Activated T-cell treated with anti-CD3 and anti-CD28 coated beads, Interleukin-2, amount 50 U/mL, for 4 hours (primary cell): ENCODE data around the gene MSN. TPM values are rescaled to one million over a fixed set of nuclear protein-coding genes. Genes with fewer than 3 reads are reported as not detected.
"Not testable (repeated sequence)": the region's sequence is repeated elsewhere in the genome, so short reads cannot be mapped to it uniquely, and the experiment has no call there.

ENCODE experiments used
- ATAC-seq, 2 donors: fragments of 200-7000 bp; cut with Tn5 transposase; one replicate each; pipeline ENCODE4 v1.10.0; 2021
- DNase-seq: peaks from one replicate; pipeline ENCODE4 v3.0.0-alpha.2; 2020
- H3K27me3 Mint-ChIP-seq: one replicate; pipeline ENCODE4 v1.8.0; 2021; ENCODE audit warnings: low read depth, mixed read lengths
- H3K36me3 Mint-ChIP-seq: one replicate; pipeline ENCODE4 v1.8.0; 2022; ENCODE audit warnings: mixed read lengths; ENCODE audit not compliant: insufficient read depth
- H3K4me1 Mint-ChIP-seq: one replicate; pipeline ENCODE4 v1.8.0; 2021; ENCODE audit warnings: low read depth, mixed read lengths
- H3K4me3 Mint-ChIP-seq: one replicate; pipeline ENCODE4 v1.8.0; 2021; ENCODE audit warnings: mild to moderate bottlenecking, moderate library complexity, mixed read lengths
- H3K9me3 Mint-ChIP-seq: one replicate; pipeline ENCODE4 v1.8.0; 2021; ENCODE audit warnings: mixed read lengths
- total RNA-seq, 3 donors: library from RNA; stranded (reverse); gene quantifications; one replicate each; pipeline ENCODE4 v1.2.1, GENCODE V29; 2021

The MSN gene
- 100 to 1,000 TPM; 403 to 452 (median 429) TPM for total RNA-seq

DNA sequence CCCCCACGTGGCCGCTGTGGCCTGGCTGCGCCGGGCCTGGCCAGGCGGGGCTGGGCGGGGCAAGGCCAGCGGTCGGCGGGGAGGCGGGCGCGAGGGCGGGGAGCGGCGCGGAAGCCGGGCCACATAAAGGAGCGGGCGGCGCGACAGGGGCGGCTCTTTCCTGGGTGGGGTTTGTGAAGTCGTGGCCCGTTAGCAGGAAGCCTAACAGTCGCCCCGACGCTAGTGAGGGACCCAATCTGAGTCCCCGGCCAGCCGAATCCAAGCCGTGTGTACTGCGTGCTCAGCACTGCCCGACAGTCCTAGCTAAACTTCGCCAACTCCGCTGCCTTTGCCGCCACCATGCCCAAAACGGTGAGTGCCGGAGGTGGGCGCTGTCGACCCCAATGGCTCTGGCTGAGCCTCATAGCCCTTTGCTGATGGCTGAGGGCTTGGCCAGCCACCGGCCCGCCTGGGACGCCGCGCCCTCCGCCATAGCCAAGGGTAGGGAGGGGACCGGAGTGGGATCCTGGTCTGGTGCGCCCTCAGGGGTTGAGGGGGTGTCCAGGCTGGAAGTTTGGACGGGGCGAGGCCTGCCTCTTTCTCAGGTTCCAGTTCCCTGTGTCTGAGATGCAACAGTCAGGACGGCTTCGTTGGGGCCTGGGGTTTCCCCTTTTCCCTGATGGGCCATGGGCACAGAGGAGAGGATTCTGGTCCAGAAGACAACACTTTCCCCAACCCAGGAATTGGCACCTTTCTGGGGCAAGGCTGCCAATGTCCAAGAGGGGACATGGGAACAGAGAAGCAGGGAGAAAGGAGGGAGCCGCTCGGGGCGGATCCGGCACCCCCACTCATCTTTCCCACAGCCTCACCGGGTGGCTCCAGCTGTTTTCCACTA lies at the start of gene MSN:
MSN (plus strand) TSS at position 152 of the 874 bp plus-strand sequence; CDS start at position 340, 188 bp downstream.
- Mint-ChIP-seq H3K36me3 (peaks cover 20% of the 10 kb centered on the region), H3K4me1 (peaks cover 29% of the 10 kb centered on the region), H3K9me3 (no peaks in the 10 kb centered on the region), H3K4me3 (peak within 1 kb of the TSS; percentile 94), H3K27me3 (no peaks in the 10 kb centered on the region)
- DNase-seq (peak; percentile 71), ATAC-seq (peak; percentile 77 to 80)

DNA sequence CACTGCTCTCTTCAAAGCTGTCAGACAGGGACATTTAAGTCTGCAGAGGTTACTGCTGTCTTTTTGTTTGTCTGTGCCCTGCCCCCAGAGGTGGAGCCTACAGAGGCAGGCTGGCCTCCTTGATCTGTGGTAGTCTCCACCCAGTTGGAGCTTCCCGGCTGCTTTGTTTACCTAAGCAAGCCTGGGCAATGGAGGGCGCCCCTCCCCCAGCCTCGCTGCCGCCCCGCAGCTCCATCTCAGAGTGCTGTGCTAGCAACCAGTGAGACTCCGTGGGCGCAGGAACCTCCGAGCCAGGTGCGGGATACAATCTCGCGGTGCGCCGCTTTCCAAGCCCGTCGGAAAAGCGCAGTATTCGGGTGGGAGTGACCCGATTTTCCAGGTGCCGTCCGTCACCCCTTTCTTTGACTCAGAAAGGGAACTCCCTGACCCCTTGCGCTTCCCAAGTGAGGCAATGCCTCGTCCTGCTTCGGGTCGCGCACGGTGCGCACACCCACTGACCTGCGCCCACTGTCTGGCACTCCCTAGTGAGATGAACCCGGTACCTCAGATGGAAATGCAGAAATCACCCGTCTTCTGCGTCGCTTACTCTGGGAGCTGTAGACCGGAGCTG lies 47.3 kb upstream of the MSN start:
- DNase-seq, H3K36me3 Mint-ChIP-seq, H3K27me3 Mint-ChIP-seq, H3K4me3 Mint-ChIP-seq, H3K4me1 Mint-ChIP-seq, ATAC-seq, H3K9me3 Mint-ChIP-seq: not testable (repeated sequence)

DNA sequence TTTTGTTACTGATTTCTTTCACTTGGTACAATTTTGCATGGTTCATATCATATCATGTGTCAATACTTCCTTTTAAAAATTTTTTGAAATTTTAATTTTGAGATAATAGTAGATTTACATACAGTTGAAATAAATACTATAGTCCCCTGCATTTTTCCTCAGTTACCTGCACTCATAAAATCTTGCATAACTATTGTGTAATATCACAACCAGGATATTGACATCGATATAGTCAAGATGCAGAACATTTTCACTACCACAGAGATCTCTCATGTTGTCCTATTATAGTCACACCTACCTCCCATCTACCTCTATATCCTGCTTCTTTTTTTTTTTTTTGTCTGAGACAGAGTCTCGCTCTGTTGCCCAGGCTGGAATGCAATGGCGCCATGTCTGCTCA lies 36.7 kb upstream of the MSN start:
- Mint-ChIP-seq H3K4me3 (no peak overlapping the region), H3K9me3 (no peaks in the 10 kb centered on the region)

DNA sequence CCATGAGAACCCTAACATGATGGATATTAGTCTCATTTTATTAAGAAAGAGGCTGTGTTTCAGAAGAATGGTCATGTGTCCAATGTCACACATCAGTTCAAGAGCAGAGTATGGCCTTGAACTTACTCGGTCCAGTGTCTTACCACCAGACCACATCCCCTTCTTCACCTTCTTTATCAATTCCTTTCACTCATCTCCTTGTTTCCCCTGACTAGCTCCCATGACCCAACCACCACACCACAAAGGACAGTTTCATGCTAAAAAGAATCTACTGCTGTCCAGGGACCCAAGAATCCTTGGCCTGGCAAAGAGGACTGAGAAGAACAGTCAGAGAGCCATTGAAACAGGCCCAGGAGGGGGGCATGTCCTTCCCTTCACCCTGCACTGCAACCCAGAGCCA lies 33.6 kb upstream of the MSN start:
- DNase-seq, result no peak
- ATAC-seq, result no peak
- no peaks in the 10 kb centered on the region for H3K9me3 Mint-ChIP-seq
- H3K27me3 Mint-ChIP-seq, result no peaks in the 10 kb centered on the region
- no peak overlapping the region for H3K4me3 Mint-ChIP-seq
- H3K36me3 Mint-ChIP-seq, result no peaks in the 10 kb centered on the region
- H3K4me1 Mint-ChIP-seq, result peaks cover 2% of the 10 kb centered on the region

More for the DNA sequence above, 36.7 kb upstream of the MSN start:
- no peaks in the 10 kb centered on the region for H3K27me3 Mint-ChIP-seq
- ATAC-seq (no peak), DNase-seq (no peak)
- no peaks in the 10 kb centered on the region for H3K36me3 Mint-ChIP-seq
- H3K4me1 Mint-ChIP-seq, result no peaks in the 10 kb centered on the region

DNA sequence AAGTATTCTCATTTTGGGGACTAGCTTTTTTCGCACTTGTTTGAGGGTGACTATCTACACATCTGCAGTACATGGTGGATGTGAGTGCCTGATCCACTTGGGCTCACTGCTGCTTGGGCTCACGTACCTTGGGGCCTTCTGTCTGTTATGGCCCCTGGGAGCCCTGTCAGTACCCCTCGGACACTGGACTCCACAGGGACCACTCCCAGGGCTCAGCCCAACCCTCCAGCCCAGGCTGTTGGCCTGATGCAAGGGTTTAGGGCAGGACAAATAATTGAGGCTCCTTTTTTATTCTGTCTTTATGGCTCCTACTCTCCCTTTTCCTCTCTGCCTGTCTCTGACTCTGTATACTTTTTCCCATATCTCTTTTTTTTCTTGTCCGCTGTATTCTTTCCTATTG lies 32.7 kb upstream of the MSN start:
- no peaks in the 10 kb centered on the region for H3K36me3 Mint-ChIP-seq
- DNase-seq, result no peak
- H3K9me3 Mint-ChIP-seq, result no peaks in the 10 kb centered on the region
- no peak for ATAC-seq
- H3K4me1 Mint-ChIP-seq, result peaks cover 2% of the 10 kb centered on the region
- no peaks in the 10 kb centered on the region for H3K27me3 Mint-ChIP-seq
- no peak overlapping the region for H3K4me3 Mint-ChIP-seq

DNA sequence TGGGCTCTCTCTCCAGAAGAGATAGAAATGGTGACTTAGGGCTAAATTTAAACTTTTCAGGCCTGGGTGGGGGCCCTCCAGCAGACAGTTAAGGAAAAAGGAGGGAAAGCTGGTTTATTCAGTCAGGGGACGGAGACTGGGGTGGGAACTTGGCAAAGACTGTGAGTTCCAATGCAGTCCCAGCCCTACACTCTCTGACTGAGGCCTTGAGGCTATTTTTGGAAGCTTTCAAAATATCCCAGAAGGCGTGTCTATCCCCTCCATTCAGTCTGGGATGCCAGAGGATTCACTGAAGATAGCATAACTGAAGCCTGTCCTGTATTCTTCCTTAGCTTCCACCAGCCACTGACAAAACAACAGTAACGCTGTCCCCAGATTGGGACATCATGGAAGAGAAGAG lies 32.1 kb upstream of the MSN start:
- no peaks in the 10 kb centered on the region for H3K27me3 Mint-ChIP-seq
- ATAC-seq, result no peak
- DNase-seq, result no peak
- H3K36me3 Mint-ChIP-seq, result no peaks in the 10 kb centered on the region
- no peaks in the 10 kb centered on the region for H3K9me3 Mint-ChIP-seq
- peaks cover 2% of the 10 kb centered on the region for H3K4me1 Mint-ChIP-seq
- no peak overlapping the region for H3K4me3 Mint-ChIP-seq

DNA sequence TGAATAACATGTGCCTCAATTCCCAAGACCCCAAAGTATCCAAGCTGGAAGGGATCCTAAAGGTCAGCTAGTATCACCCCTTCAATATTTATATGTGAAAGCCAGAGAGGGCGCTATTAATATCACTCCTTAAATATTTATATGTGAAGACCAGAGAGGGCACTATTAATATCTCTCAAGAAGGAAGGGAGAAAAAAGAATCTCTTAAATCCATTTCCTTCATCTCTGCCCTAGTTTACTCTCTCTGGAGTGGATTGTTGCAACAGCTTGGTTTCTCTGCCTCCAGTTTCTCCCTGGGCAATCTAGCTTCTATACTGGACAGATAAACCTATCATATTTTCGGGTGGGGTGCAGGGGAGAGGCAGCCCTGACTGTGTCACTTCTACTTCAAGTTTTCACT lies 31.6 kb upstream of the MSN start:
- Mint-ChIP-seq H3K27me3 (no peaks in the 10 kb centered on the region), H3K9me3 (no peaks in the 10 kb centered on the region), H3K4me3 (no peak overlapping the region), H3K36me3 (no peaks in the 10 kb centered on the region), H3K4me1 (peaks cover 2% of the 10 kb centered on the region)
- DNase-seq, result no peak
- ATAC-seq, result no peak

DNA sequence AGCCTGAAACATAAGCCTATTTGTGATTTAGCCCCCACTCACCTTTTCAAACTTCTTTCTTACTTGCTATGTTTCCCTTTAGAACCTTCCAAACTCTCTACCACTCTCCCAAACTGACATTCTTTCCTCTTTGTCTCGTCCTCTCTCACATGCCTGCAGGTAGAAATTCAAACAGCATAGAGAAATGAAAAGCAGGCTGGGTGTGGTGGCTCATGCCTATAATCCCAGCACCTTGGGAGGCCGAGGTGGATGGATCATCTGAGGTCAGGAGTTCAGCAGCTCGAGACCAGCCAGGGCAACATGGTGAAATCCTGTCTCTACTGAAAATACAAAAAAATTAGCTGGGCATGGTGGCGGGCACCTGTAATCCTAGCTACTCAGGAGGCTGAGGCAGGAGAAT lies 31.2 kb upstream of the MSN start:
- H3K9me3 Mint-ChIP-seq, ATAC-seq, H3K4me3 Mint-ChIP-seq, H3K36me3 Mint-ChIP-seq, DNase-seq, H3K4me1 Mint-ChIP-seq, H3K27me3 Mint-ChIP-seq: not testable (repeated sequence)

DNA sequence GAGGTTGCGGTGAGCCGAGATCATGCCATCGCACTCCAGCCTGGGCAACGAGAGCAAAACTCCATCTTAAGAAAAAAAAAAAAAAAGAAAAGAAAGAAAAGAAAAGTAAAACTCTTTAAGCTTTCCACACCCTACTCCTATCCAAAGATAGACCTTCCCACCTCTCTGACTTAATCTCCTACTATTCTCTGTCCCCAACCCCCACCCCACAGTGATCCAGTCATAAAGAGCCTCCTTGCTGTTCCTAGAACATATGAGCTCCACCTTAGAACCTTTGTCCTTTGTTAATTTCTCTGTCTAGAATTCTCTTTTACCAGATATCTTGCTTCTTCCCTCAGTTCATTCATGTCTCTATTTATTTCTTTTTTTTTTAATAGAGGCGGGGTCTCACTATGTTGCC lies 30.1 kb upstream of the MSN start:
- Mint-ChIP-seq H3K9me3 (no peaks in the 10 kb centered on the region), H3K4me1 (peaks cover 2% of the 10 kb centered on the region), H3K36me3 (no peaks in the 10 kb centered on the region), H3K27me3 (no peaks in the 10 kb centered on the region), H3K4me3 (no peak overlapping the region)
- no peak for DNase-seq
- ATAC-seq, result no peak

DNA sequence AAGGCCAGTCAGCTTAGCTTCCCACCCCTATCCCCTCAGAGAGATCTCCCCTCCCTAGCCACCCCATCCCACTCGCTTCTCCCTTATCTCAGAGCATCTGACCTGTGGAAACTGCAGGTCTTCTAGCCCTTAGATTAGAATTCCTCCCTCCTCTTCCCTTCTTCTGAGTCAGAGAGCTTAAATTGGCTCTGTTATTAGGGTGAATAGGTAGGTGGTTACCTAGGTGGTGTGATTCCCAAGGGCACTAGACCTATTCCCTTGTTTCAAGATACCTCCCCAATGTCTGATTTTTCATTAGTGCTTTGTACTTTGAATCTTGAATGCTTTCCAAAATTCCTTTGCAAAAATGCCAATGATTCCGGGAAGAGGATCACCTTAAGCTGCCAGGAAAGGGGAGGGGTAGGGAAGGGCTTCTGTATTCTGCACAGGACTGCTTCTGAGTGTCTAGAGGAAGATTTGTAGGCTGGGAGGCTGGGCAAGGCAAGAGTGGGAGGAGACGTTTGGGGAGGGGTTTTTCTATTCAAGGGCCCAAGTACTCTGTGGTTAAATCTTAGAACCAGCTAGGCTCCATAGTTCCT lies 24.5 kb upstream of the MSN start:
- H3K4me1 Mint-ChIP-seq, result peaks cover 15% of the 10 kb centered on the region
- no peaks in the 10 kb centered on the region for H3K27me3 Mint-ChIP-seq
- H3K36me3 Mint-ChIP-seq, result no peaks in the 10 kb centered on the region
- DNase-seq (no peak), ATAC-seq (no peak)
- no peak overlapping the region for H3K4me3 Mint-ChIP-seq
- no peaks in the 10 kb centered on the region for H3K9me3 Mint-ChIP-seq

DNA sequence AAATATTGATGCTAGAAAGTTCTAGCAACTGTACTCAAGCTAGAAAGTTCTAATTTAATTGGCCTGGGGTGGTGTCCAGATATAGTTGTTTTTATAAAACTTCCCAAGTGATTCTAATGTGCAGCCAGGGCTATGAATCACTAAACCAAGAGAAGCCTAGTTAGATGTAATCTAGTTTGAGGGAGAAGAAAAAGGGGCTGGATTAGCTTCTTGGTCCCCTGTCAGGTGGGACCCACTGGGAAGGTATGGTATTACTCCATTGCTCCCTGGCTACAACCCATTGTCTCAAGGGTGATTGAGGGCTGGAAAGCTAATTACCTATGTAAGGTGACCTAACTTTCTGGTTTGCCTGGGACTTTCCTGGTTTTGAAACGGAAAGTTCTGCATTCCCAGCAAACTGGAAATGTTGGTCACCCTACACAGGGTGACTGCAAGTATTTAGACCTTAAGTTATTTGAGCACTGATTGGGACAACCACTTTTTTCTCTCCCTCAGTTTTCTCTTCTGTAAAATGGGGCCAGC lies 23.9 kb upstream of the MSN start:
- peaks cover 15% of the 10 kb centered on the region for H3K4me1 Mint-ChIP-seq
- no peak for ATAC-seq
- no peaks in the 10 kb centered on the region for H3K36me3 Mint-ChIP-seq
- no peaks in the 10 kb centered on the region for H3K9me3 Mint-ChIP-seq
- H3K4me3 Mint-ChIP-seq, result no peak overlapping the region
- no peak for DNase-seq
- no peaks in the 10 kb centered on the region for H3K27me3 Mint-ChIP-seq

DNA sequence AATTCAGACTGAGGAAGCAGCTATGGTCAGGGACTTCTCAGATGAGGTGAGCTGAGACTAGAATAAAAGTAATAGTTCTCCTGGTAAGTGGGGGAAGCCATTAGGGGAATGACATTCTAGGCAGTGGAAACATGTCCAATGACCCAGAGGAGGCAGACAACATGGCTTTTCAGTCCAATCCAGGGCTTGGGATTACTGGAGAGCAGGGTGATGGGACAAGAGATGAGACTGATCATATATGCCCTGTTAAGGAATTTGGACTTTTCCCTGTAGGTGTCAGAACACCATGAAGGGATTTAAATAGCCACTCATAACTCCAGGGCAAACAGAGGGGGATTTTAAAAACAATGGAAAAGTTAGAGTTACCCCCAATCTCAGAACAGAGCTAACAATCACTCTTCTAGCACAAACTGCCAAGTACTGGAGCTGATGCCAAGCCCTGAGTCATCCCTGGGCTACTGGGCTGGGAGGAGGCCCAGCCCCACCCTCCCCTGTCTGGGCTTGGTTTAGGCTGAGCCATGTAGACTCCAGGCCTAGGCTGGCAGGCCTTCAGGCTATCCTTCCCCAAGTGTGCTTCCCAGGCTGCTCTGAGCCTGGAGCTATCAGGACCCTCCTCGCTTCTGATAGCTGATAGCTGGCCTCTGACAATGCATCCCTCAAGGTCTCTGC lies 22.7 kb upstream of the MSN start:
- Mint-ChIP-seq H3K9me3 (no peaks in the 10 kb centered on the region), H3K4me3 (no peak overlapping the region), H3K4me1 (peaks cover 15% of the 10 kb centered on the region), H3K36me3 (no peaks in the 10 kb centered on the region), H3K27me3 (no peaks in the 10 kb centered on the region)
- peak; percentile 73 to 77 for ATAC-seq
- peak; percentile 15 for DNase-seq

DNA sequence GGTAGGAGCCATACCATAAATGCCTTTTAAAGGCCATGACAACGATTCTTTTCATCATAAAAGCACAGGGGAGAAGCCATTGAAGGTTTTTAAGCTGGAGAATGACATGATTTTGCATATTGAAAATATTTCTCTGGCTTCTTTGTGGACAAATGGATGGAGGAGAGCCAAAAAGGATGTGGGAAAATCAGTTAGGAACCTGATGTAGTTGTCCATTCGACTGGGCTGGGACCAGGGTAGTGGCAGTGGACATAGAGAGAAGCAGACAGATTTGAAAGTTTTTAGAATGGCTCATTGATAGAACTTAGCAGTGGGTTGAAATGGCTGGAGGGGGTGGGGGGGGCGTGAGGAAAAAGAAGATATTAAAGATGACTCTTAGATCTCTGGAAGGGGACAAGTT lies 19.7 kb upstream of the MSN start:
- Mint-ChIP-seq H3K9me3 (no peaks in the 10 kb centered on the region), H3K27me3 (no peaks in the 10 kb centered on the region), H3K4me3 (no peak overlapping the region), H3K36me3 (no peaks in the 10 kb centered on the region), H3K4me1 (peaks cover 15% of the 10 kb centered on the region)
- ATAC-seq (no peak), DNase-seq (no peak)

DNA sequence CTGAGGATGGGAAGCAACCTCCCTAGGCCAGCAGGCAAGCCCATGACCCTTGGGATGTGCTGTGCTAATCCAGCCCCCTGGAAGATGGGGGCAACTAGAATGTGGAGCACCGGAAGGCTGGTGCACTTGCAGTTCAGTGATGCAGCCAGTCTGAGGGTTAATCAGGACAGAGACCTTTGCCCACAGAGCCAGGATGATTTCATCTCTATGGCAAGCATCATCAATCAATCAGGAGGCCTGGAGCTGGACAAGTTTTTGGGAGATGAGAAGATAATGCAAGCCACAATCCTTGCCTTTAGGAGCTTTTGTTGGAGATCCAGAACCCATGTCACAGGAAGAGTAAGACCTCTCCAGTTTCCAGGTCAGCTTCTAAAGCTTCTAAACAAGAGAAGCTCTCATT lies 15.4 kb upstream of the MSN start:
- H3K9me3 Mint-ChIP-seq, result no peaks in the 10 kb centered on the region
- no peak for DNase-seq

More for the DNA sequence above, 15.4 kb upstream of the MSN start:
- H3K4me3 Mint-ChIP-seq, result no peak overlapping the region
- peaks cover 19% of the 10 kb centered on the region for H3K4me1 Mint-ChIP-seq
- no peaks in the 10 kb centered on the region for H3K36me3 Mint-ChIP-seq
- ATAC-seq, result no peak
- no peaks in the 10 kb centered on the region for H3K27me3 Mint-ChIP-seq
